ENCODE measurements around the gene ADAM12.

DNA sequence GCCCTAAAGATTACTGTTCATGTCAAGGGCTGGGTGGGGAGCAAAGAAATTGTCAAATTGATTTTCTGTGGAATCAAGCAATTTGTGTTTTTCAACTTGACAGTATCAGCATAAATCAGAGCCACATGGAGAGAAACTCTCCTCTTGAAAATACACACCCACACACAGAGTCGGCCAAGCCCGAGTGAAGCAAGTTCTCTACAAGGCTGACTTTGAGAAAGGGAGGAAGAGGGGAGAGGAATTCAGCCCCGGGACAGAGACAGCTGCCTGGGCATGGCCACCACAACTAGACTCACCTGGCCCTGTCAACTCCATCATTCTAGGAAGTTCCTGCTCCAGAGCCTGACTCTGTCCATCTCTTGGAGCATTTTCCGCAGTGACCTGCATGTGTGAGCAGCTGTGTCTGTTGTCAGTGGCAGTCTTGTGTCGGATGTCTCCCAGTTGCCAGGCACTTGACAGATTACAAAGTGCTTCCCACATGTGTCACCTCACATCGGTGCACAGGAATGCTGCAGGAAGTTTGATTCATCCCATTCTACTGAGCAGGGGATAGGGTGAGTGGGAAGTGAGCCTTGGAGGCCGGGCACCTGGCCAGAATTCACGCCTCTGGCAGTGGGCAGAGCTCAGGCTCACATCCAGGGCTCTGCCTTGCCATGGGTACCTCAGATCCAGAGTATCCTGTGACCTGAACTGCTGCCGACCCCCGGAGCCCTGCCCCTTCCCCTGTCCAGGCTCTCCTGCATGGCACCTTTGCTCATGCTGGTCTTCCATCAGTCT is 37.9 kb downstream of the ADAM12 start:
- TF ChIP-seq, protein P1, sequence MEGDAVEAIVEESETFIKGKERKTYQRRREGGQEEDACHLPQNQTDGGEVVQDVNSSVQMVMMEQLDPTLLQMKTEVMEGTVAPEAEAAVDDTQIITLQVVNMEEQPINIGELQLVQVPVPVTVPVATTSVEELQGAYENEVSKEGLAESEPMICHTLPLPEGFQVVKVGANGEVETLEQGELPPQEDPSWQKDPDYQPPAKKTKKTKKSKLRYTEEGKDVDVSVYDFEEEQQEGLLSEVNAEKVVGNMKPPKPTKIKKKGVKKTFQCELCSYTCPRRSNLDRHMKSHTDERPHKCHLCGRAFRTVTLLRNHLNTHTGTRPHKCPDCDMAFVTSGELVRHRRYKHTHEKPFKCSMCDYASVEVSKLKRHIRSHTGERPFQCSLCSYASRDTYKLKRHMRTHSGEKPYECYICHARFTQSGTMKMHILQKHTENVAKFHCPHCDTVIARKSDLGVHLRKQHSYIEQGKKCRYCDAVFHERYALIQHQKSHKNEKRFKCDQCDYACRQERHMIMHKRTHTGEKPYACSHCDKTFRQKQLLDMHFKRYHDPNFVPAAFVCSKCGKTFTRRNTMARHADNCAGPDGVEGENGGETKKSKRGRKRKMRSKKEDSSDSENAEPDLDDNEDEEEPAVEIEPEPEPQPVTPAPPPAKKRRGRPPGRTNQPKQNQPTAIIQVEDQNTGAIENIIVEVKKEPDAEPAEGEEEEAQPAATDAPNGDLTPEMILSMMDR (IDR thresholded peaks at IDR 0.05): no peak
- TF ChIP-seq POLR2A (IDR thresholded peaks at IDR 0.05): no peak

Measured in adrenal gland (tissue), 5 donors.